Thyroid gland (tissue), 4 donors: ENCODE data around the gene MCM3AP. TPM values are rescaled to one million over a fixed set of nuclear protein-coding genes. Genes with fewer than 3 reads are reported as not detected.

ENCODE experiments used
- DNase-seq, 2 donors: peaks; one replicate each; pipeline ENCODE4 v3.0.0-alpha.2; 2019
- H3K27ac ChIP-seq, 3 donors: fragments of 200-600 bp; sonication (generic); 1 replicate in 2 of 3; 2 replicates in 1 of 3; pipeline ENCODE4 v1.5.1; 2016 to 2019; ENCODE audit warnings: mild to moderate bottlenecking in 1 of 3, moderate library complexity in 1 of 3
- H3K27me3 ChIP-seq: fragments of 200-600 bp; sonication (generic); one replicate; pipeline ENCODE4 v1.5.1; 2019
- H3K36me3 ChIP-seq, 2 donors: fragments of 200-600 bp; sonication (generic); one replicate each; pipeline ENCODE4 v1.5.1; 2016 to 2019
- H3K4me1 ChIP-seq, 2 donors: fragments of 200-600 bp; sonication (generic); one replicate each; pipeline ENCODE4 v1.5.1; 2017 to 2019
- H3K4me3 ChIP-seq, 3 donors: fragments of 200-600 bp; sonication (generic); replicated peaks in 1 of 3; 1 replicate in 2 of 3; 2 replicates in 1 of 3; pipeline ENCODE4 v1.5.1; 2016; ENCODE audit warnings: mild to moderate bottlenecking in 1 of 3
- H3K9me3 ChIP-seq: fragments of 200-600 bp; sonication (generic); one replicate; pipeline ENCODE4 v1.5.1; 2017
- POLR2A ChIP-seq, 2 donors: fragments of 450-650 bp; IDR thresholded peaks; one replicate each; pipeline ENCODE4 v1.6.1; 2017; ENCODE audit warnings: antibody characterized with exemption in 2 of 2, mild to moderate bottlenecking in 2 of 2, moderate library complexity in 1 of 2
- WGBS, 2 donors: methylation state at CpG; one replicate each; pipeline ENCODE4 v1.1.5; 2017; 5-methylcytosine and 5-hydroxymethylcytosine counted together
- intact Hi-C: fragments of 100-400 bp; cut with DNase I; formaldehyde crosslinking; loops from one replicate; pipeline ENCODE4 v1.15.1; 2023
- total RNA-seq, 4 donors: library from RNA; depleted of rRNA; stranded (reverse); fragments of >200 nt; gene quantifications; one replicate each; pipeline ENCODE4 v1.2.3, GENCODE V29; 2016
- TF ChIP-seq, protein P1 (sequence below), 6 experiments: fragments of 200-600 bp in 3 of 6; fragments of 450-650 bp in 3 of 6; sonication (generic) in 3 of 6; IDR thresholded peaks; one replicate each; pipeline ENCODE4 v1.5.1; 2016 to 2019; ENCODE audit warnings: antibody characterized with exemption in 6 of 6, mild to moderate bottlenecking in 2 of 6, inconsistent platforms in 1 of 6, moderate library complexity in 1 of 6

The MCM3AP gene
- total RNA-seq, 4 donors from 2014 or later = 65.7 to 116 (median 81.0) TPM

DNA sequence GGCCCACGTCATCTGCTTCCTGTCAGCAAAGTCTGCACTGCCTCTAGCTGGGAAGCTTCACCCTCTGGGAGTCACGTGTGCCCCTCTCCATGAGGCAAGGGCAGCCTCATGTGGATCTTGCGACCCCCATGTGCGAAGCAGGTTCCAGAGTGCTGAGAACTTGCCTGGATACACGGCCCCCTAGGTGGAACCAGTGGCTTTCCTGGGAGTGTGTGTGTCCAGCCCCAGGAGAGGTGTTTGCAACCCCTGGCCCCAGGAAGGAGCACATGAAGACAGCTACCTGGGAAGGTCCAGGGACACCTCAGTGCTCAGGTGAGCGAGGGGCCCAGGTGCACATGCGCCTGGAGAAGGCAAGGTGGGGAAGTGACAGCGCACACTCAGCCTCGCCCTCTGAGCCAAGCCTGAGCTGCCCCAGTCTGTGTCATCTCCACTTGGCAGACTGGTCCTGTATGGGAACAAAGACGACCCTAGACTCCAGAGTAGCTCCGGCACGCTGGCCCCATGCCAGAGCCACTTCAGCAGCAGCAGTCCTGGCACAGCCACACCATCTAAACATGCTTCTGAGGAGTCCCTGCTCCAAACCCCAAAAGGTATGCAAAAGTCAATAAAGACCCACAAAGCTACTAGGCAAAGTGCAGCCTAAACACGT is 65.7 kb downstream of the MCM3AP start:
- WGBS, 2 donors = 49 to 72% methylated on average over 6 to 13 of the region's 13 CpGs
- DNase-seq = peak; percentile 29 to 37
- Histone ChIP-seq H3K27me3 (no peaks in the 10 kb centered on the region), H3K9me3 (no peaks in the 10 kb centered on the region), H3K36me3 (peaks cover 0 to 9% of the 10 kb centered on the region in 2 donors), H3K4me3 (no peak overlapping the region), H3K4me1 (no peaks in the 10 kb centered on the region), H3K27ac (no peak overlapping the region)
- intact Hi-C loops = no loop called here
- TF ChIP-seq, protein P1, sequence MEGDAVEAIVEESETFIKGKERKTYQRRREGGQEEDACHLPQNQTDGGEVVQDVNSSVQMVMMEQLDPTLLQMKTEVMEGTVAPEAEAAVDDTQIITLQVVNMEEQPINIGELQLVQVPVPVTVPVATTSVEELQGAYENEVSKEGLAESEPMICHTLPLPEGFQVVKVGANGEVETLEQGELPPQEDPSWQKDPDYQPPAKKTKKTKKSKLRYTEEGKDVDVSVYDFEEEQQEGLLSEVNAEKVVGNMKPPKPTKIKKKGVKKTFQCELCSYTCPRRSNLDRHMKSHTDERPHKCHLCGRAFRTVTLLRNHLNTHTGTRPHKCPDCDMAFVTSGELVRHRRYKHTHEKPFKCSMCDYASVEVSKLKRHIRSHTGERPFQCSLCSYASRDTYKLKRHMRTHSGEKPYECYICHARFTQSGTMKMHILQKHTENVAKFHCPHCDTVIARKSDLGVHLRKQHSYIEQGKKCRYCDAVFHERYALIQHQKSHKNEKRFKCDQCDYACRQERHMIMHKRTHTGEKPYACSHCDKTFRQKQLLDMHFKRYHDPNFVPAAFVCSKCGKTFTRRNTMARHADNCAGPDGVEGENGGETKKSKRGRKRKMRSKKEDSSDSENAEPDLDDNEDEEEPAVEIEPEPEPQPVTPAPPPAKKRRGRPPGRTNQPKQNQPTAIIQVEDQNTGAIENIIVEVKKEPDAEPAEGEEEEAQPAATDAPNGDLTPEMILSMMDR (IDR thresholded peaks at IDR 0.05) = no peak
- TF ChIP-seq POLR2A (IDR thresholded peaks at IDR 0.05) = no peak

DNA sequence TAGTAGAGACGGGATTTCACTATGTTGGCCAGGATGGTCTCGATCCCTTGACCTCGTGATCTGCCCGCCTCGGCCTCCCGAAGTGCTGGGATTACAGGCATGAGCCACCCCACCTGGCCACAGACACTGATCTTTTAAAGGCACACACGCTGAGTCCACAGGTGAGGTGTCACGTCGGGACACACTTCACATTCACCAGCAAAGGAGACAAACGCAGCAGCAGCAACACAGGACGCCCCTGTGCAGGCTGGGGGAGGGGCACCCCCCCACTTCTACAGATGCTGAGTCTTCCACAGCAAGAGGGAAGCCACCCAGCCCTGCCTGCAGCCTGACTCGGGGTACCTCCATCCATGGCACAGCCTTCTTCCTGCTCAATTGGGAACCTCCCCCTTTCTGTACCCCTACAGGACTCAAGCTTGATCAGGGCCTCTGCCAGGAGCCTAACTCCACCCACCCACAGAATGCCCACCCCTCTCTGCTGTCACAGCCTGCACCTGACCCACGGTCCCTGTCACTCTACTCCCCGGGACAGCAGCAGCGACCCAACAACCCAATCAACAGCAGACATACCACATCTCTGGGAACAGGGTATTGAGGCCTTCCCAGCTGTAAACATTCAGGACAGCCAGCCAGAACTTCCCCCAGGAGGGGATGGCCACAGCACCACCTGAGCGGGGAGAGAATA is 66.4 kb downstream of the MCM3AP start:
- TF ChIP-seq, protein P1 (IDR thresholded peaks at IDR 0.05) = no peak
- TF ChIP-seq POLR2A (IDR thresholded peaks at IDR 0.05) = no peak
- intact Hi-C loops = no loop called here
- WGBS, 2 donors = 95% methylated on average over 13 to 16 of the region's 16 CpGs

GRCh38 chr21:46217511-46218196 is 67.8 kb downstream of the MCM3AP start:
- intact Hi-C loops = no loop called here
- no peaks in the 10 kb centered on the region for H3K27me3 ChIP-seq
- 93 to 97% methylated on average over 21 to 22 of the region's 22 CpGs for WGBS, 2 donors
- H3K9me3 ChIP-seq = no peaks in the 10 kb centered on the region
- TF ChIP-seq, protein P1 (IDR thresholded peaks at IDR 0.05) = no peak
- TF ChIP-seq POLR2A (IDR thresholded peaks at IDR 0.05) = no peak
- no peak overlapping the region for H3K4me3 ChIP-seq
- no peaks in the 10 kb centered on the region for H3K4me1 ChIP-seq
- no peak for DNase-seq
- peaks cover 0 to 9% of the 10 kb centered on the region in 2 donors for H3K36me3 ChIP-seq
- no peak overlapping the region for H3K27ac ChIP-seq

More for the DNA sequence above, 66.4 kb downstream of the MCM3AP start:
- no peaks in the 10 kb centered on the region for H3K4me1 ChIP-seq
- no peaks in the 10 kb centered on the region for H3K9me3 ChIP-seq
- H3K27ac ChIP-seq = no peak overlapping the region
- no peaks in the 10 kb centered on the region for H3K27me3 ChIP-seq
- DNase-seq = no peak
- no peak overlapping the region for H3K4me3 ChIP-seq
- peaks cover 0 to 9% of the 10 kb centered on the region in 2 donors for H3K36me3 ChIP-seq

- intact Hi-C loops = no loop called here
- DNase-seq = no peak
- Histone ChIP-seq H3K4me3 (no peak overlapping the region), H3K36me3 (peaks cover 0 to 9% of the 10 kb centered on the region in 2 donors), H3K4me1 (no peaks in the 10 kb centered on the region), H3K27me3 (no peaks in the 10 kb centered on the region), H3K27ac (no peak overlapping the region), H3K9me3 (no peaks in the 10 kb centered on the region)
- 92 to 97% methylated on average over 7 to 16 of the region's 16 CpGs for WGBS, 2 donors
- TF ChIP-seq, protein P1 (IDR thresholded peaks at IDR 0.05) = no peak
- no peak for TF ChIP-seq POLR2A (IDR thresholded peaks at IDR 0.05)
Observed at GRCh38 chr21:46216132-46216747, 69.2 kb downstream of the MCM3AP start.
